H1 (cell line): ENCODE measurements around the gene SOHLH2. TPM values are rescaled to one million over a fixed set of nuclear protein-coding genes. Genes with fewer than 3 reads are reported as not detected.

Experiments
- BCL11A ChIP-seq, 2 experiments: IDR thresholded peaks; one replicate each; pipeline ENCODE4 v1.6.1; 2011; ENCODE audit warnings: low read depth in 2 of 2, low read length in 2 of 2, mild to moderate bottlenecking in 2 of 2
- RBBP5 ChIP-seq: IDR thresholded peaks from 2 replicates; pipeline ENCODE4 v1.7.1; 2012; ENCODE audit warnings: low read depth, mild to moderate bottlenecking, inconsistent platforms, low read length, moderate library complexity, borderline replicate concordance
- polyA plus RNA-seq, 7 experiments: library from polyadenylated mRNA; depleted of rRNA in 3 of 7; stranded (reverse) in 5 of 7; unstranded in 2 of 7; fragments of >200 nt in 5 of 7; fragments of 200-250 nt in 2 of 7; gene quantifications; 1 replicate in 5 of 7; 2 replicates in 1 of 7; 4 replicates in 1 of 7; pipeline versions ENCODE4 v1.2.1 to v1.2.3, GENCODE V29; 2011 to 2013; ENCODE audit warnings: missing spikeins in 2 of 7, mixed read lengths in 2 of 7
- total RNA-seq: library from RNA; stranded (reverse); fragmentation: NEBNext Ultra II Directional; extraction: Animal tissue kit (Norgen Biotek cat#: 25700); gene quantifications from 2 replicates; pipeline ENCODE4 v1.2.1, GENCODE V29; 2021

Gene SOHLH2
- total and polyA plus RNA-seq, 2 of the 8 experiments (the other 6 are each of a cell fraction or from before 2014, with no cell fraction given), result 6.8 to 10.3 TPM

DNA sequence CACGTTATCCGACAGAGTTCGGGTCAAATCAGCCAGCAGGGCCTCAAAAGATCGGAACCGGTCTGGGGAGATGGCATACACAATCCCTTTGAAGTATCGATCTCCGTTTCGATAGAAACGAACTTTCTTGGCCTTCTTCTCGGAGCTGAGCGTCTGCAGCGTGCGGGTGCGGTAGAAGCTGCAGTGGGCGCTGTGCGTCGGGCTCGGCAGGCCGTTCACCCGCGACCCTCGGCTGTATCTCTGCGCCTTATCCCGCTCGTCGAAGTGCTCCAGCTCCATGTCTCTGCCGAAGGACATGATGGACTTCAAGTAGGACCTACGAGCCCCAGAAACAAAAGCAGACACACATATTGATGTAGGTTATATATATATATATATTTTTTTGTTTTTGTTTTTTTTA is 88.5 kb downstream of the SOHLH2 start (continued):
- no peak for TF ChIP-seq RBBP5
- TF ChIP-seq BCL11A (IDR thresholded peaks at IDR 0.05; ENCODE audit: low read depth in 2 of 2, low read length in 2 of 2), result no peak
